ENCODE data around the gene PTPN14. TPM values are rescaled to one million over a fixed set of nuclear protein-coding genes. Genes with fewer than 3 reads are reported as not detected.

PTPN14 gene
- total RNA-seq, 1 experiment from 2014 or later: 37.5 TPM

DNA sequence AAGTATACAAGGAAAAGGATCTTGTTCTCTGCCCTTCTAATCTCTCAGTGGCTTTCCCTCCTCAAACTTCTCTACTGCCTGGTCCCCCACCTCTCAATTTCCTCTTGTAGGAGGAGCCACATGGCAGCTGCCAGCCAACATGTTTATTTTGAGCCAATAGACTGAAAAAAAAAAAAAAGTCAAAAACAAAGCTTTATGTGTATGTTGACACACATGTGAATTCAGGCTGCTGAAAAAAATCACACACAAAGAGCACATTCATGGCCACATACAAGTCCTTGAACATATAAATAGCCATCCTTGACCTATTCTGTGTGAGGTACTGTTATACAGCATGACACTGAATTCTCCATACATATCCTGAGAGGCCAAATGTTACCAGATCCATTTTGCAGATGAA is 3.7 kb downstream of the PTPN14 start:
- no TSS peak for BruUV-seq (replicated peaks)
- Histone ChIP-seq H3K27ac (ENCODE audit: low read depth, low read length) (no peak overlapping the region), H4K20me1 (ENCODE audit: insufficient read depth) (peaks cover 4% of the 10 kb centered on the region; the same call in 1 of the 2 replicates), H3K79me2 (ENCODE audit: insufficient read depth, low read length) (peaks cover 86% of the 10 kb centered on the region), H3K27me3 (ENCODE audit: insufficient read depth, low read length) (no peaks in the 10 kb centered on the region), H3K4me3 (replicated peaks in 1 of 2; ENCODE audit: low read depth in 1 of 2, low read length in 2 of 2) (no peak overlapping the region), H2AFZ (ENCODE audit: low read depth, low read length, poor library complexity, severe bottlenecking) (no peak overlapping the region), H3K9me2 (ENCODE audit: insufficient read depth) (no peaks in the 10 kb centered on the region), H3K4me2 (ENCODE audit: low read length) (no peak overlapping the region), H3K9ac (ENCODE audit: low read length) (no peak overlapping the region), H3K36me3 (ENCODE audit: control insufficient read depth in 1 of 2, insufficient read depth in 2 of 2, low read length in 2 of 2) (no peaks in the 10 kb centered on the region), H3K9me3 (ENCODE audit: control insufficient read depth in 1 of 2, insufficient read depth in 1 of 2, low read depth in 1 of 2, low read length in 2 of 2) (no peaks in the 10 kb centered on the region), H3K4me1 (ENCODE audit: control insufficient read depth in 1 of 2, insufficient read depth in 2 of 2, low read length in 2 of 2) (peaks cover 19 to 28% of the 10 kb centered on the region in 2 experiments)
- DNase-seq (ENCODE audit: low read depth, low spot score) (no peak), ATAC-seq (no peak)
- intact Hi-C loops (cut with micrococcal nuclease): no loop called here
- ChIA-PET POLR2A (no interaction called here), RAD21 (ENCODE audit: low non-redundant PET in 1 of 2, low total read pairs in 2 of 2, uncharacterized antibody in 2 of 2, unreplicated experiment in 2 of 2) (no interaction called here), CTCF (no interaction called here)
- TF ChIP-seq SRF (IDR thresholded peaks at IDR 0.05; ENCODE audit: low read depth) (no peak), POLR2A (IDR thresholded peaks at IDR 0.05; ENCODE audit: borderline replicate concordance, extremely low read depth, insufficient read depth, insufficient read length) (no peak)

DNA sequence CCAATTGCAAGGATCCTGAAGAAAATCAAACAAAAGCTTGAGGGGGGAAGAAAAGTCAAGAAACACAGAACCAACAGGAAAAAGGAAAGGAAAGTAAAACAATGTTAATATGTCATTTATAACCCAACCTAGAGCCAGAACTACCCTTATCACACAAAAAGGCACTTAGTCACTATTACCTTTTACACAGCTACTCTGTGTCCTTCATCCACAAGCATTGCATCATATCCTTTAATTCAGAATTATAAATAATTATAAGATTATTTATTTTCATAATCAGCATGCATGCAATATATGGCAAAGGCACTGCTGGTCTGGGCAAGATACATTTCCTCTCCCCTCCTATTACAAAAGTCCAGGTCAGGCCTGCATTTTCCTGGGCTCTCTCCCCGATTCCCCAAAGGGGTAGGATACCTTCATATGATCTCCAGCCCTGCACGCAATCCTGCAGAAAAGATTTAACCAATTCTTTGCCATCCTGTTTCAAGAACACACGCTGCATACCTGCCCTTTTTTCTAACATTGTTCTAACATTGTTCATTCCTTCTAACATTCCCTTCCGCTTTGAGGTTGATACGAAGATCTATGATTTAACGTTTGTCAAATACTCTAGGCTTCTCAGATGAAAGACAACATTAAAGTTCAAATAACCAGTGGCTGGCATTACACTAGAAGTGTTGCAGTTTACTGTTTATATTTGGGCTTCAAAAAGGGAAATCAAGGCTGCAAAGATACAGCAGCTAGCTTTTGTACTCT is 4.3 kb downstream of the PTPN14 start:
- DNase-seq (ENCODE audit: low read depth, low spot score) (no peak), ATAC-seq (no peak)
- H3K27ac ChIP-seq (ENCODE audit: low read depth, low read length): no peak overlapping the region
- H3K9me3 ChIP-seq (ENCODE audit: control insufficient read depth in 1 of 2, insufficient read depth in 1 of 2, low read depth in 1 of 2, low read length in 2 of 2): no peaks in the 10 kb centered on the region
- no peak overlapping the region for H3K4me2 ChIP-seq (ENCODE audit: low read length)
- ChIA-PET RAD21 (ENCODE audit: low non-redundant PET in 1 of 2, low total read pairs in 2 of 2, uncharacterized antibody in 2 of 2, unreplicated experiment in 2 of 2) (no interaction called here), CTCF (no interaction called here), POLR2A (no interaction called here)
- peaks cover 16 to 21% of the 10 kb centered on the region in 2 experiments for H3K4me1 ChIP-seq (ENCODE audit: control insufficient read depth in 1 of 2, insufficient read depth in 2 of 2, low read length in 2 of 2)
- intact Hi-C loops (cut with micrococcal nuclease): no loop called here
- no peaks in the 10 kb centered on the region for H3K27me3 ChIP-seq (ENCODE audit: insufficient read depth, low read length)
- H3K9ac ChIP-seq (ENCODE audit: low read length): no peak overlapping the region
- peaks cover 4% of the 10 kb centered on the region; the same call in 1 of the 2 replicates for H4K20me1 ChIP-seq (ENCODE audit: insufficient read depth)
- no peak overlapping the region for H2AFZ ChIP-seq (ENCODE audit: low read depth, low read length, poor library complexity, severe bottlenecking)
- H3K9me2 ChIP-seq (ENCODE audit: insufficient read depth): no peaks in the 10 kb centered on the region
- no peaks in the 10 kb centered on the region for H3K36me3 ChIP-seq (ENCODE audit: control insufficient read depth in 1 of 2, insufficient read depth in 2 of 2, low read length in 2 of 2)
- no peak overlapping the region for H3K4me3 ChIP-seq (replicated peaks in 1 of 2; ENCODE audit: low read depth in 1 of 2, low read length in 2 of 2)
- H3K79me2 ChIP-seq (ENCODE audit: insufficient read depth, low read length): peaks cover 93% of the 10 kb centered on the region
- no TSS peak for BruUV-seq (replicated peaks)
- TF ChIP-seq, protein P1, sequence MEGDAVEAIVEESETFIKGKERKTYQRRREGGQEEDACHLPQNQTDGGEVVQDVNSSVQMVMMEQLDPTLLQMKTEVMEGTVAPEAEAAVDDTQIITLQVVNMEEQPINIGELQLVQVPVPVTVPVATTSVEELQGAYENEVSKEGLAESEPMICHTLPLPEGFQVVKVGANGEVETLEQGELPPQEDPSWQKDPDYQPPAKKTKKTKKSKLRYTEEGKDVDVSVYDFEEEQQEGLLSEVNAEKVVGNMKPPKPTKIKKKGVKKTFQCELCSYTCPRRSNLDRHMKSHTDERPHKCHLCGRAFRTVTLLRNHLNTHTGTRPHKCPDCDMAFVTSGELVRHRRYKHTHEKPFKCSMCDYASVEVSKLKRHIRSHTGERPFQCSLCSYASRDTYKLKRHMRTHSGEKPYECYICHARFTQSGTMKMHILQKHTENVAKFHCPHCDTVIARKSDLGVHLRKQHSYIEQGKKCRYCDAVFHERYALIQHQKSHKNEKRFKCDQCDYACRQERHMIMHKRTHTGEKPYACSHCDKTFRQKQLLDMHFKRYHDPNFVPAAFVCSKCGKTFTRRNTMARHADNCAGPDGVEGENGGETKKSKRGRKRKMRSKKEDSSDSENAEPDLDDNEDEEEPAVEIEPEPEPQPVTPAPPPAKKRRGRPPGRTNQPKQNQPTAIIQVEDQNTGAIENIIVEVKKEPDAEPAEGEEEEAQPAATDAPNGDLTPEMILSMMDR (IDR thresholded peaks at IDR 0.05 in 2 of 3, conservative IDR thresholded peaks at IDR 0.05 in 1 of 3; ENCODE audit: borderline replicate concordance in 1 of 3, insufficient read depth in 1 of 3, low read depth in 2 of 3, low read length in 2 of 3): no peak
- TF ChIP-seq SP1 (IDR thresholded peaks at IDR 0.05; ENCODE audit: low read depth) (no peak), ATF3 (IDR thresholded peaks at IDR 0.05) (no peak), TCF7L2 (IDR thresholded peaks at IDR 0.05; ENCODE audit: borderline replicate concordance, extremely low read depth, insufficient read depth, insufficient read length) (no peak), REST (IDR thresholded peaks at IDR 0.05; ENCODE audit: low read depth) (no peak), RAD21 (IDR thresholded peaks at IDR 0.05; ENCODE audit: low read depth) (no peak), EZH2phosphoT487 (IDR thresholded peaks at IDR 0.05; ENCODE audit: borderline replicate concordance) (no peak), POLR2AphosphoS5 (IDR thresholded peaks at IDR 0.05; ENCODE audit: low read depth, low read length) (no peak)
- TF ChIP-seq, protein P2, sequence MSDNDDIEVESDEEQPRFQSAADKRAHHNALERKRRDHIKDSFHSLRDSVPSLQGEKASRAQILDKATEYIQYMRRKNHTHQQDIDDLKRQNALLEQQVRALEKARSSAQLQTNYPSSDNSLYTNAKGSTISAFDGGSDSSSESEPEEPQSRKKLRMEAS (IDR thresholded peaks at IDR 0.05): no peak
